GM12892 (cell line): ENCODE results near the gene PERP.

Experiments used
- POLR2A ChIP-seq: IDR thresholded peaks from 2 replicates; pipeline ENCODE4 v1.6.1; 2011; ENCODE audit warnings: low read depth, low read length, control low read depth
- POLR2AphosphoS5 ChIP-seq: IDR thresholded peaks from 2 replicates; pipeline ENCODE4 v1.6.1; 2011; ENCODE audit warnings: low read depth, low read length, control low read depth
- TAF1 ChIP-seq: IDR thresholded peaks from 2 replicates; pipeline ENCODE4 v1.6.1; 2011; ENCODE audit warnings: low read depth, mild to moderate bottlenecking, control low read depth, low read length, borderline replicate concordance

DNA sequence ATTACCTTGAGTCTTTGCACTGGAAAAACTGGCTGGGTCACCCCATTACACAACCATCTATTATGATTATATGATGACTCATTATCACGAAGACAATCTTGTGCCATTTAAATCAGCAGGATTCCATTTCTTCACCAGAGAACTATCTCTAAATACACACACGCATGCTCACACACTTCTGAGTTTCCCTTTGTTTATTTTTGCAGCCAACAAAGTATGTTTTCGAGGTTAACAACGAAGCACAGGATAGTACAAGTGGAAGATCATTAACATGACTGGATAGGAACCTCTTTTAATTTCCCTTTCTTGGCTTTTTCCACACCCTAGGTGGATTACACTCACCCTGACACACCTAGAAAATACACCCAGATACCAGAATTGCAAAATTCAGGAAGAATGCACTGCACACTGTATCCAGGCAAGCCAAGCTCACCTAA lies 18.9 kb downstream of the PERP start:
- TF ChIP-seq TAF1 (no peak), POLR2AphosphoS5 (no peak), POLR2A (no peak)
